Muscle layer of colon (tissue), 2 donors: ENCODE measurements around the gene NEU1.
"Not testable (repeated sequence)": the region's sequence is repeated elsewhere in the genome, so short reads cannot be mapped to it uniquely, and the experiment has no call there.

ENCODE experiments used
- H3K27ac ChIP-seq: one replicate; pipeline ENCODE4 v1.7.0; 2013; ENCODE audit warnings: low read depth, mild to moderate bottlenecking, low read length, moderate library complexity
- H3K27me3 ChIP-seq, 2 donors: one replicate each; pipeline ENCODE4 v1.7.0; 2013; ENCODE audit warnings: low read length in 2 of 2, mild to moderate bottlenecking in 2 of 2; ENCODE audit not compliant: insufficient read depth in 2 of 2, control insufficient read depth in 1 of 2
- H3K36me3 ChIP-seq: one replicate; pipeline ENCODE4 v1.7.0; 2013; ENCODE audit warnings: mild to moderate bottlenecking, low read length; ENCODE audit not compliant: insufficient read depth
- H3K4me1 ChIP-seq: one replicate; pipeline ENCODE4 v1.7.0; 2013; ENCODE audit warnings: mild to moderate bottlenecking, low read length; ENCODE audit not compliant: insufficient read depth
- H3K4me3 ChIP-seq, 2 donors: one replicate each; pipeline ENCODE4 v1.7.0; 2013; ENCODE audit warnings: low read length in 2 of 2, low read depth in 1 of 2, mild to moderate bottlenecking in 1 of 2, moderate library complexity in 1 of 2
- H3K9ac ChIP-seq: one replicate; pipeline ENCODE4 v1.7.0; 2013; ENCODE audit warnings: low read length
- H3K9me3 ChIP-seq: one replicate; pipeline ENCODE4 v1.7.0; 2013; ENCODE audit warnings: mild to moderate bottlenecking, low read length
- donor health status: abdominal sarcoma.
- donor health status: Adenocarcinoma of cecum.

Gene NEU1

DNA sequence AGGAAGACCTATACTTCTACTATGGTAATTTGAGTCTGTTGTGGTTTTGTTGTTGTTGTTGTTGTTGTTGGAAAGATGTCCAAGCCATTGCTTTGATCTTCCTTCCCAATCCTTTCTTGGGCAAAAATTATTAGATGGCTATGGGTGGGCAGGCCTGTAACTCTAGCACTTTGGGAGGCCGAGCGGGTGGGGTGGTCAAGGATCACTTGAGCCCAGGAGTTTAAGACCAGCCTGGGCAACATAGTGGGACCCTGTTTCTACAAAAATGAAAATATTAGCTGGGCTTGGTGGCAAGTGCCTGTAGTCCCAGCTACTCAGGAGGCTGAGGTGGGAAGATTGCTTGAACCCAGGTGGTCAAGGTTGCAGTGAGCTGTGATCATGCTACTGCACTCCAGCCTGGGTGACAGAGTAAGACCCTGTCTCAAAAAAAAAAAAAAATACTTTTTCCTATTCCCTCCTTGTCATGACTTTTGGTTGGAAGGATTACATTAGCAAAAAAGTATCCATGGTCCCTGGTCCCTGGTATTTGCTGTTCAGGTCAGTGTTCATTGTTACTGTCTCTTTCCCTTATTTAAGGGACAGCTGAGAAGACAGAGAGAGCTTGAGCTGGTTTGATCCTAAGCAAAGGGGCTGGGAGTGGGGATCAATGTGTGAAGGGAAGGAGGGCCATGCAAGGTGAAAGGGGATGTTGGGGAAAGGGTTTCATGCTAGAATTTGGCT lies 11.7 kb downstream of the NEU1 start:
- H3K4me3 ChIP-seq, result no peak overlapping the region
- no peaks in the 10 kb centered on the region for H3K27me3 ChIP-seq
- no peak overlapping the region for H3K27ac ChIP-seq
- no peaks in the 10 kb centered on the region for H3K36me3 ChIP-seq
- no peaks in the 10 kb centered on the region for H3K9me3 ChIP-seq
- H3K9ac ChIP-seq, result no peak overlapping the region
- no peaks in the 10 kb centered on the region for H3K4me1 ChIP-seq

DNA sequence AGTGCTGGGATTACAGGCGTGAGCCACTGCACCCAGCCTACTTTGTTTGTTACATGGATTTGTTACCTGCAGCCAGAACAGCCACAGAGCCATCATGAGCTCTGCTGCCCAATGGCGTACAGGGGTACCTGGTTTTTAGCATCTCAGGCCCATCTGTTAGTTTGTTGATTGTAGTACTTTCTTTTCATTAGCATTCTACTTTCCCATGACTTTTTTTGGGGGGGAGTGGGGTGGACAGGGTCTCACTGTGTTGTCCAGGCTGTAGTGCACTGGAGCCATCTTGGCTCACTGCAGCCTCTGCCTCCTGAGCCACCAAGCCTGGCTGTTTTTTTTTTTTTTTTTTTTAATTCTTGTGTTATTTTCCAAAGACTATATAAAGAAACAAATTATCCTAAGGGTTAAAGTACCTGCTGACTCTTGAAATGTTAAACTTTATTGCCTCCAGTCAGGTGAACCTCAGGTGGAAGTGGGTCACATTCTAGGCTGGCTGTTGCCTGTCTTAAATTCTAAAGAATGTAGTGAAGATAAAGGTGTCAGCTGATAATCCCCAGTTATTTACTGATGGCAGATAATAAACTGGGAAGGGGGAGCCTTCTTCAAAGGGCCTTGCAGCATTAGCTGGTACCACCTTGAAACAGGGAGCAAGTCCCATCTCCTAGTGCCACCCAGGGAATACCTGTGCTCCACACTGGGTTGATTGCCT lies 15.2 kb downstream of the NEU1 start:
- H3K27me3 ChIP-seq, result no peaks in the 10 kb centered on the region
- no peak overlapping the region for H3K27ac ChIP-seq
- no peak overlapping the region for H3K4me3 ChIP-seq
- H3K9me3 ChIP-seq, result no peaks in the 10 kb centered on the region
- no peaks in the 10 kb centered on the region for H3K4me1 ChIP-seq
- no peaks in the 10 kb centered on the region for H3K36me3 ChIP-seq
- H3K9ac ChIP-seq, result no peak overlapping the region

DNA sequence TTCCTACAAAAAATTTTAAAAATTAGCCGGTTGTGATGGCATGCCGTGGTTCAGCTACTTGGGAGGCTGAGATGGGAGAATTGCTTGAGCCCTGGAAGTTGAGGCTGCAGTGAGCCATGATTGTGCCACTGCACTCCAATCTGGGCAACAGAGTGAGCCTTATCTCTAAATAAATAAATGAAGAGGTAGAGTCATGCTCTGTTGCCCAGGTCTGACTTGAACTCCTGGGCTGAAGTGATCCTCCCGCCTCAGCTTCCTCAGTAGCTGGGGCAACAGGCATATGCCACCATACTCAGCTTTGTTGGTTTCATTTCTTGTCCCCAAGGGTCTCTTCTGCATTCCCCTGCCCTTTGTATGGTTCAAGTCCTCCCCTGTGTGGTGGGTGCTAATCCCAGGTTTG lies 18.1 kb downstream of the NEU1 start:
- H3K36me3 ChIP-seq, result peaks cover 16% of the 10 kb centered on the region
- H3K27ac ChIP-seq, result no peak overlapping the region
- no peak overlapping the region for H3K4me3 ChIP-seq
- no peaks in the 10 kb centered on the region for H3K27me3 ChIP-seq
- no peaks in the 10 kb centered on the region for H3K4me1 ChIP-seq
- no peak overlapping the region for H3K9ac ChIP-seq
- H3K9me3 ChIP-seq, result no peaks in the 10 kb centered on the region

DNA sequence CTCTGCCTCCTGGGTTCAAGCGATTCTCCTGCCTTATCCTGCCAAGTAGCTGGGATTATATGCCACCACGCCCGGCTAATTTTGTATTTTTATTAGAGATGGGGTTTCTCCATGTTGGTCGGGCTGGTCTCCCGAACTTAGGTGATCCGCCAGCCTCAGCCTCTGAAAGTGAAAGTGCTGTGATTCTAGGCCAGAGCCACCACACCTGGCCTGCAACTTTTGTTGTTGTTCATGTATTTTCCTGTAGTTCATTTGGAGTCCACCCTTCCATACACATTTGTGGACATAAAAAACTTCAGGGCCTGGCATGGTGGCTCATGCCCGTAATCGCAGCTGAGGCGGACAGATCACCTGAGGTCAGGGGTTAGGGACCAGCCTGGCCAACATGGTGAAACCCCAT lies 20.6 kb downstream of the NEU1 start:
- no peaks in the 10 kb centered on the region for H3K9me3 ChIP-seq
- no peak overlapping the region for H3K9ac ChIP-seq
- H3K4me3 ChIP-seq, result no peak overlapping the region
- H3K27ac ChIP-seq, result no peak overlapping the region
- H3K27me3 ChIP-seq, result no peaks in the 10 kb centered on the region
- peaks cover 11% of the 10 kb centered on the region for H3K4me1 ChIP-seq
- H3K36me3 ChIP-seq, result peaks cover 39% of the 10 kb centered on the region

- H3K4me3 ChIP-seq, H3K9me3 ChIP-seq, H3K27ac ChIP-seq, H3K9ac ChIP-seq, H3K27me3 ChIP-seq: not testable (repeated sequence)
- Histone ChIP-seq H3K4me1 (peaks cover 27% of the 10 kb centered on the region), H3K36me3 (peaks cover 40% of the 10 kb centered on the region)
These were observed 22.9 kb downstream of the NEU1 start for GRCh38 chr6:31839779-31840126.

GRCh38 chr6:31838968-31839367 lies 23.7 kb downstream of the NEU1 start:
- H3K36me3 ChIP-seq, result peaks cover 40% of the 10 kb centered on the region
- H3K9me3 ChIP-seq, result no peaks in the 10 kb centered on the region
- peaks cover 27% of the 10 kb centered on the region for H3K4me1 ChIP-seq

GRCh38 chr6:31838114-31838553 lies 24.5 kb downstream of the NEU1 start:
- H3K27me3 ChIP-seq, H3K4me3 ChIP-seq, H3K27ac ChIP-seq, H3K9me3 ChIP-seq, H3K9ac ChIP-seq: not testable (repeated sequence)
- peaks cover 32% of the 10 kb centered on the region for H3K4me1 ChIP-seq
- H3K36me3 ChIP-seq, result peaks cover 40% of the 10 kb centered on the region

More at GRCh38 chr6:31838968-31839367, 23.7 kb downstream of the NEU1 start:
- Histone ChIP-seq H3K27me3 (no peaks in the 10 kb centered on the region), H3K4me3 (no peak overlapping the region), H3K9ac (no peak overlapping the region), H3K27ac (no peak overlapping the region)

DNA sequence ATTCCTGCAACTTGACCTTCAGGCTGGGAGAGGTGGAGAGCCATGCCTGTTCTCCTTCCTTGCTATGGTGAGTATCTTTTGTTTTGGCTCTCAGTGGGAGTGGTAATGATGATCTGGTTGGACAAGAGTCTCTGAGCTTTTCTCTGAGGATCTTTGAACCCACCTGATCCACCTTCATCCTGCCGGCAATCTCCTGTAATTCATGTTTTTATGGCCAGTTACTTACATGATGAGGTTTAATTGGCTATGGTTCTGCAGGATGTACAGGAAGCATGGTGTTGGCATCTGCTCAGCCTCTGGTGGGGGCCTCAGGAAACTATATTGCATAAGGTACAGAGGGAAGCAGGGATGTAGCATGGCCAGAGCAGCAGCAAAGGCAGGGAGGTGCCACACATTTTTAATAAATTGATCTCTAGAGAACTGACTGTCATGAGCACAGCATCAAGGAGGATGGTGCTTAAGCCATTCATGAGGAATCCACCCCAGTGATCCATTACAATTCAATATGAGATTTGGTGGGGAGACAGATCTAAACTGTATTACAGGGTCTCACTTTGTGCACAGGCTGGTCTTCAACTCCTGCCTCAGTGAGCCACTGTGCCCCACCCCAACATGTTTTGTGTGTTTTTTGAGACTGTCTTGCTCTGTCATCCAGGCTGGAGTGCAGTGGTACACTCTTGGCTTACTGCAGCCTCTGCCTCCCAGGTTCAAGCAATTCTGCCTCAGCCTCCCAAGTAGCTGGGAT lies 25.1 kb downstream of the NEU1 start:
- no peaks in the 10 kb centered on the region for H3K9me3 ChIP-seq
- H3K27ac ChIP-seq, result peak overlapping the region; percentile 12
- H3K4me1 ChIP-seq, result peaks cover 37% of the 10 kb centered on the region
- peaks cover 40% of the 10 kb centered on the region for H3K36me3 ChIP-seq
- no peaks in the 10 kb centered on the region for H3K27me3 ChIP-seq
- no peak overlapping the region for H3K9ac ChIP-seq
- H3K4me3 ChIP-seq, result no peak overlapping the region

DNA sequence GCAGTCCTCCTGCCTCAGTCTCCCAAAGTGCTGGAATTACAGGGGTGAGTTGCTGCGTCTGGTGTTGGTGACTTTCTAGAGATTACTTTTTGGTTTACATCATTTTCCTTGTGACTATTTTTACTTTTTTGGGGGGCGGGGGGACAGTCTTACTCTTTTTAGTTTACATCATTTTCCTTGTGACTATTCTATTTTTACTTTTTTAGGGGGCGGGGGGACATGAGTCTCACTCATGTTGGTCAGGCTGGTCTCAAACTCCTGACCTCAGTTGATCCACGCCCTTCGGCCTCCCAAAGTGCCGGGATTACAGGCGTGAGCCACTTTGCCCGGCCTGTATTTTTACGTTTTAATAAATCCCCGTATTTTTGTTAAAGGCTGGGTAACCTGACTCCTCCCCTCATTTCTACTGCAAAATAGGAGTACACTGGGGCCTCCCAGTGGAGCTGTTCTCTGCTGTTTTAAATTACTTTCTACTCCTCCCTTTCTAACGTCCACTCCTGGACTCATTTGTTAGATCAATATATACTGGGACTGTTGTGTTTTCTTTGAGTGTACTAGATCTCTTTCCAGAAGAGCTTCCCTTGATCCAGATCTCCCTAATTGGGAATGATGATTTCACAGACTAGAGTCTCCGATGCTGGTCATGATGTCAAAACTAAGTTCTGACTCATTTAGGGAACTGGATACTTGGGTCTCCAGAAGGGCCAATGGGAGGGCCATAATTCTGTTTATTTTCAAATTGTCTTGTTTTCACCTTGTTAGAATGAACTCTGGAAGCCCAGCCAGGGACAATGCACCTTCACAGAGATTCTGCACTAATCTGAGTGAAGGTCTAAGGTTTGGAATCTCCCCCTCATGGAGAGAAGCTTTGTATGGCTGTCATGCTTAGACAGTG lies 25.9 kb downstream of the NEU1 start:
- Histone ChIP-seq H3K27ac (peak overlapping the region; percentile 12), H3K4me1 (peaks cover 37% of the 10 kb centered on the region), H3K4me3 (peak overlapping the region; percentile 11 to 95), H3K27me3 (no peaks in the 10 kb centered on the region), H3K9me3 (no peaks in the 10 kb centered on the region), H3K36me3 (peaks cover 40% of the 10 kb centered on the region), H3K9ac (peak overlapping the region; percentile 89)

- Histone ChIP-seq H3K27me3 (no peaks in the 10 kb centered on the region), H3K27ac (peak overlapping the region; percentile 12), H3K4me3 (peak overlapping the region in 1 of 2 donors; percentile 95), H3K36me3 (peaks cover 39% of the 10 kb centered on the region), H3K9ac (peak overlapping the region; percentile 89), H3K4me1 (peaks cover 42% of the 10 kb centered on the region), H3K9me3 (no peaks in the 10 kb centered on the region)
These were observed 26.6 kb downstream of the NEU1 start for GRCh38 chr6:31836047-31836473.
